HFFc6 (cell line): Measurements from ENCODE around the gene XPNPEP1. TPM values are rescaled to one million over a fixed set of nuclear protein-coding genes. Genes with fewer than 3 reads are reported as not detected.

Experiments used
- DNase-seq: peaks from one replicate; pipeline ENCODE4 v3.0.0-alpha.2; 2018
- H3K27ac Mint-ChIP-seq: 2 replicates; pipeline ENCODE4 v1.8.0; 2020; ENCODE audit warnings: mild to moderate bottlenecking, mixed read lengths
- H3K27me3 Mint-ChIP-seq: 2 replicates; pipeline ENCODE4 v1.8.0; 2021; ENCODE audit warnings: mild to moderate bottlenecking, moderate library complexity, mixed read lengths; ENCODE audit not compliant: insufficient read depth
- H3K36me3 Mint-ChIP-seq: 2 replicates; pipeline ENCODE4 v1.8.0; 2021; ENCODE audit warnings: low read depth, mixed read lengths
- H3K4me1 Mint-ChIP-seq: 2 replicates; pipeline ENCODE4 v1.8.0; 2020; ENCODE audit warnings: low read depth, mixed read lengths
- H3K4me3 Mint-ChIP-seq: 2 replicates; pipeline ENCODE4 v1.8.0; 2020; ENCODE audit warnings: mild to moderate bottlenecking, moderate library complexity, mixed read lengths
- H3K9me3 Mint-ChIP-seq: 2 replicates; pipeline ENCODE4 v1.8.0; 2020; ENCODE audit warnings: mild to moderate bottlenecking, mixed read lengths
- total RNA-seq, 6 experiments: library from RNA; stranded (reverse); fragmentation: NEBNext Ultra II Directional; extraction: Animal tissue kit (Norgen Biotek cat#: 25700); gene quantifications; 2 replicates in 1 of 6; 3 replicates in 5 of 6; pipeline ENCODE4 v1.2.3, GENCODE V29; 2021
- TF ChIP-seq, protein P1 (sequence below): fragments of 200-600 bp; sonication (generic); IDR thresholded peaks from 2 replicates; pipeline ENCODE4 v1.5.0; 2021; ENCODE audit warnings: antibody characterized with exemption, mild to moderate bottlenecking

Gene XPNPEP1
- total RNA-seq, 6 experiments from 2014 or later, result 54.1 to 62.7 (median 58.9) TPM

DNA sequence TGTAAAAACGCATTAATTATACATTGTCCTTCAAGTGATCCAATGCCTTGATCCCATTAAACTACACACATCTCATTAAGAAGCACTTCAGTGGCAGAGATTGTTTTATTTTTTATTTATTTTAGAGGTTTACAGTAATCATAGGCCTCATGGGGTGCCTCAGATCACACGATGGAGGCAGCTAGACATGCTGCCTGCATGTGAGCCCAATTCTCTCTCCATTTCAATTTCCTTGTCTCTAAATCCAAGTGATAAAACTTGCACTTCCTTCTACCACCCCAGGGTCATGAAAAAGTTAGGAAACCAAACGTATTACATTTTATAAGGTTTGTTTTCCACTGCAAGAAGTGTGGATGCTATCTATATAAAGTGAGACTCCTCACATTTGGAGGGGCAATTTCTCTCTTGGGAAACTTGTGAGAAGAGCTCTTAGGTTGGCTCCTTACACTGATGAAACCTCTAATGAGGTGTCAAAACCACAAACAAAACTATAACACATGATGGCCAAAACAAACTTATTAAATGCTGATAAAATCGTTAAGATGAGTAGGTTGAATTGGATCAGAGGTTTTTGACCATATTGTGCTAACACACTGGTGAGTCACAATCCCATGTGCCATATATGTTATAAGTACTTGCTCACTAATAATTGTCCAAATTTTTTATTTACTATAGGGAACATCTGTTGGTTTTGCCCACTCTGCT is 22.3 kb upstream of the XPNPEP1 start:
- no peaks in the 10 kb centered on the region for H3K4me1 Mint-ChIP-seq
- DNase-seq, result no peak
- no peaks in the 10 kb centered on the region for H3K9me3 Mint-ChIP-seq
- H3K4me3 Mint-ChIP-seq, result no peak overlapping the region
- H3K36me3 Mint-ChIP-seq, result no peaks in the 10 kb centered on the region
- H3K27ac Mint-ChIP-seq, result no peak overlapping the region
- peaks cover 7% of the 10 kb centered on the region for H3K27me3 Mint-ChIP-seq
- TF ChIP-seq, protein P1, sequence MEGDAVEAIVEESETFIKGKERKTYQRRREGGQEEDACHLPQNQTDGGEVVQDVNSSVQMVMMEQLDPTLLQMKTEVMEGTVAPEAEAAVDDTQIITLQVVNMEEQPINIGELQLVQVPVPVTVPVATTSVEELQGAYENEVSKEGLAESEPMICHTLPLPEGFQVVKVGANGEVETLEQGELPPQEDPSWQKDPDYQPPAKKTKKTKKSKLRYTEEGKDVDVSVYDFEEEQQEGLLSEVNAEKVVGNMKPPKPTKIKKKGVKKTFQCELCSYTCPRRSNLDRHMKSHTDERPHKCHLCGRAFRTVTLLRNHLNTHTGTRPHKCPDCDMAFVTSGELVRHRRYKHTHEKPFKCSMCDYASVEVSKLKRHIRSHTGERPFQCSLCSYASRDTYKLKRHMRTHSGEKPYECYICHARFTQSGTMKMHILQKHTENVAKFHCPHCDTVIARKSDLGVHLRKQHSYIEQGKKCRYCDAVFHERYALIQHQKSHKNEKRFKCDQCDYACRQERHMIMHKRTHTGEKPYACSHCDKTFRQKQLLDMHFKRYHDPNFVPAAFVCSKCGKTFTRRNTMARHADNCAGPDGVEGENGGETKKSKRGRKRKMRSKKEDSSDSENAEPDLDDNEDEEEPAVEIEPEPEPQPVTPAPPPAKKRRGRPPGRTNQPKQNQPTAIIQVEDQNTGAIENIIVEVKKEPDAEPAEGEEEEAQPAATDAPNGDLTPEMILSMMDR, result no peak

DNA sequence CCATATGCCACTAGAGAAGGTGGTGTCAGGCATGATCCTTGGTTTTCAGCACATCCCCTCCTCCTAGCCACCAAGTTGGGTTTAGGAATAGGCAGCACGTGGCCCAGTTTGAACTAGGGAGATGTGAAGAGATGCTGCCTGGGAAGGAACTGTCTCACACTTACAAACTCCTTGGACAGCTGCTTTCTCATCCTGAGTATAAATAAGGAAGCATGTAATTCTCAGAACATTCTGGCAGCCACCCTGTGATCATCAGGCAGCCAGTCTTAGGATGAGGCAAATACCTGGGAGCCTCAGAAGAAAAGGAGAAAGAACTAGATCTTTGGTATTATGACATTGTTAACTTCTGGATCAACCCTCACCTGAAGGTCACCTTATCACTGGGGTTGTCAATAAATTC is 21.3 kb upstream of the XPNPEP1 start:
- TF ChIP-seq, protein P1, result no peak
- H3K27me3 Mint-ChIP-seq, result peaks cover 7% of the 10 kb centered on the region
- no peaks in the 10 kb centered on the region for H3K9me3 Mint-ChIP-seq
- DNase-seq, result no peak
- H3K4me3 Mint-ChIP-seq, result no peak overlapping the region
- H3K27ac Mint-ChIP-seq, result no peak overlapping the region
- no peaks in the 10 kb centered on the region for H3K36me3 Mint-ChIP-seq
- H3K4me1 Mint-ChIP-seq, result peaks cover 1% of the 10 kb centered on the region; the same call in 1 of the 2 replicates

DNA sequence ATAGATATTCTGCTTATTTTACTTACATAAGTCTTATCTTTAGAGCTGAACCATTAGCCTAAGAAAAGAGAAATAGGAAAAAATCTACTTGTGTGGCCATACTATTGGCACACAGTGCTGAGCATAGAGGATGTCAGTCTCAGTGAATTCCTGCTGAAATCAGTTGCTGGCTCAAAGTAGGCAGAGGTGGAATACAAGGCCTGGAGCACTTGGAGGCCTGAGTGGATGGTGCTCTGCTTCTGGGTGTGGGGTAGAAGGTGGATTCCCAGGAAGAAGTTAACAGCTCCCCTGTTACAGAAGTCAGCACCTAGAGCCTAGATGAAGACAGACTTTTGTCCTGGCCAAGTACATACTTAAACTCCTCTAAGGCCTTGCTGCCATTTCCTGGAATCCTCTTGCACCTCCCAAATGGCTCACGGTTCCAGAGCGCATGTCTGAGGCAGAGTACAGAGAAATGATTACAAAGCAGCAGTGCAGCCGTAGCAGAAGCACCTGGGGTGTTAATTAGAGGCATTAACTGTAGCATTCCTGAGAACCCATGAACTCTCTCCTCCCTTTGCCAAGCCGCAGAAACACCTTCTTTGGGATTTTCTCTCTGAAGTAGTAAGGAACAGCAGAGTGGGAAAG is 18.0 kb upstream of the XPNPEP1 start:
- H3K4me3 Mint-ChIP-seq, result no peak overlapping the region
- H3K36me3 Mint-ChIP-seq, result no peaks in the 10 kb centered on the region
- peaks cover 15% of the 10 kb centered on the region for H3K27me3 Mint-ChIP-seq
- H3K27ac Mint-ChIP-seq, result no peak overlapping the region
- no peaks in the 10 kb centered on the region for H3K9me3 Mint-ChIP-seq
- TF ChIP-seq, protein P1, result no peak
- H3K4me1 Mint-ChIP-seq, result peaks cover 6% of the 10 kb centered on the region; the same call in 1 of the 2 replicates
- DNase-seq, result no peak

DNA sequence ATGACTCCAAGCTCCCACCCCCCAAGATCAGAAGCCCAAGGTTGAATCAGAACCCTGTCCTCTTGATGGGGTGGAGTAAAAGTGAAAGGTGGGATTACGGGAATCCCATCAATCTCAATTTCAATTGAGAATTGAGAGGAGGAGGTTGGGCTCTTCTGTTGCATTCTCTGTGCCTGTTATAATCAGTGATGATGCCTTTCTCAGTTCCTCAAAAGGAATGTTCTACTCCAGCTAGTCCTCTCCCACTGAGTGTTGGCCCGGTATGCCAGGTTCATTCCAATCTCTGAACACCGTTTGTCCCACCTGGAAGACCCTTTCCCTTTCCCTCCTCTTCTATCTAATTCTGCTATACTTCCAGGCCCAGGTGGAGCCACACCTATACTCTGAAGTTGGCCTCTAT is 17.2 kb upstream of the XPNPEP1 start:
- H3K4me1 Mint-ChIP-seq, result peaks cover 8% of the 10 kb centered on the region
- no peak for DNase-seq
- H3K4me3 Mint-ChIP-seq, result no peak overlapping the region
- H3K36me3 Mint-ChIP-seq, result no peaks in the 10 kb centered on the region
- no peak overlapping the region for H3K27ac Mint-ChIP-seq
- TF ChIP-seq, protein P1, result no peak
- peaks cover 15% of the 10 kb centered on the region for H3K27me3 Mint-ChIP-seq
- H3K9me3 Mint-ChIP-seq, result no peaks in the 10 kb centered on the region

DNA sequence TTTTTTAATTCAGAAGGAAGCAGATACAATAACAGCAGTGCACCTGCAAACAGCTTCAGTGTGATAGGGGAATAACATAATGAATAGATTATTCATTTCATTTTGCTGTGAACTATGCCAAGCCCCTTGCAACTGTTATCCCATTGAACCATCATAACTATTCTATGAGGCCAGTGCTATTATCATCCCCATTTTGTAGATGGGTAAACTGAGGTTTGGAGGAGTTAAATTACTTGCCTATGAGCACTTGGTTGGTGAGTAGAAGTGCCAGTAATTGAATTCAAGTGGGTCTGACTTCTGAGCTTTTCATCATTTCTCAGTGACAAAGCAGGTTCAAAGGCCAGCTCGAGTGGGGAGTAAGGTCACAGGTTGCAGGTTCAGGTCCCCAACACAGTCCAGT is 16.8 kb upstream of the XPNPEP1 start:
- Mint-ChIP-seq H3K4me3 (no peak overlapping the region), H3K27ac (no peak overlapping the region), H3K9me3 (no peaks in the 10 kb centered on the region), H3K4me1 (peaks cover 13% of the 10 kb centered on the region), H3K36me3 (no peaks in the 10 kb centered on the region), H3K27me3 (peaks cover 15% of the 10 kb centered on the region)
- TF ChIP-seq, protein P1, result no peak
- no peak for DNase-seq
